Measurements from ENCODE around the gene GRIN2A. TPM values are rescaled to one million over a fixed set of nuclear protein-coding genes. Genes with fewer than 3 reads are reported as not detected.

The GRIN2A gene
- total and polyA plus RNA-seq, 2 of the 13 experiments (the other 11 are each of a cell fraction or from before 2014, with no cell fraction given): not detected

DNA sequence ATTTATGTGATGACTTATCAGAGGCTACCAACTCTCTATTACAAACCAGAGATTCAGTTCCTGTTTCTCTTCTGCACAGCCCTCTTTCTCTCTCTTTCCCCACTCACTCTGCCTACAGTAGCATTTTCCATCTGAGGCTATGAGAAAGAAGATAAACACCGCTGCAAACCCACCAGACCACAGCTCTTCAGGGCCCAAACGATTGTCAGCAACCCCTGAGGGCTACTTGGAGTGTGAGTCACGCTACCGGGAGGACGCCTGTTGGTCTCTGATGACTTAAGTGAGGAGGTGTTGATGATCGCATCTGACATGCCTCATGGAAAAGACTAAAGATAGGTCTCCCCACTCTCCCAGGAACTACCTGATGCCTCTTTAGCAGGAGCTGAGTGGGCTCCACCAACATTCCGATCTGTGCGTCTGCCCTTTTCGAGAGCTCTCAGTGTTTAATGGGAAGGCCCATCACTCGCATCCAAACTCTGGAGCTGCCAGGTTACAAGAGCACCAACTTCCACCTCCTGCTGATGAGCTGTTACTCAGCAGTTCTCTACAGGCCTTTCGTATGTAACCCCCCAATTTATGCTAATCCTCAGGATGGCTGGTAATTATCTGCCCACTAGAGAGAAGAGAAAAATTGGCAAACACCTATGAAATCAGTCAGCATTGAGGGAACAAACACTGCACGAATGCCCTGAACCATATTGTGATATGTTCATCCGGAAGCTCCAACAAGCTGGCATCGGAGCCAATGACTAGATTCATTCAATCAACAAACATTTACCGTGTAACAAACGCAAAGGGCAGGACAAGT lies 9.2 kb downstream of the GRIN2A start (continued):
- no peak for TF ChIP-seq CBFB (CRISPR knock-in tag; IDR thresholded peaks at IDR 0.05)
- no peak for TF ChIP-seq HNRNPH1 (optimal IDR thresholded peaks at IDR 0.05; ENCODE audit: low read depth, low read length)
- no peak for TF ChIP-seq HES4 (CRISPR knock-in tag; IDR thresholded peaks at IDR 0.05; ENCODE audit: borderline replicate concordance)
- TF ChIP-seq ZNF616 (CRISPR knock-in tag; IDR thresholded peaks at IDR 0.05; ENCODE audit: low read depth): no peak
- no peak for TF ChIP-seq ZNF746 (CRISPR knock-in tag; IDR thresholded peaks at IDR 0.05)
- TF ChIP-seq HOXA3 (CRISPR knock-in tag; IDR thresholded peaks at IDR 0.05): no peak
- no peak for TF ChIP-seq PHF21A (CRISPR knock-in tag; IDR thresholded peaks at IDR 0.05)
- TF ChIP-seq ZNF17 (CRISPR knock-in tag; IDR thresholded peaks at IDR 0.05): no peak
- no peak for TF ChIP-seq ZNF263 (CRISPR knock-in tag; IDR thresholded peaks at IDR 0.05)
- TF ChIP-seq HNRNPUL1 (IDR thresholded peaks at IDR 0.05; ENCODE audit: low read depth, low read length): no peak
- TF ChIP-seq, protein P1, sequence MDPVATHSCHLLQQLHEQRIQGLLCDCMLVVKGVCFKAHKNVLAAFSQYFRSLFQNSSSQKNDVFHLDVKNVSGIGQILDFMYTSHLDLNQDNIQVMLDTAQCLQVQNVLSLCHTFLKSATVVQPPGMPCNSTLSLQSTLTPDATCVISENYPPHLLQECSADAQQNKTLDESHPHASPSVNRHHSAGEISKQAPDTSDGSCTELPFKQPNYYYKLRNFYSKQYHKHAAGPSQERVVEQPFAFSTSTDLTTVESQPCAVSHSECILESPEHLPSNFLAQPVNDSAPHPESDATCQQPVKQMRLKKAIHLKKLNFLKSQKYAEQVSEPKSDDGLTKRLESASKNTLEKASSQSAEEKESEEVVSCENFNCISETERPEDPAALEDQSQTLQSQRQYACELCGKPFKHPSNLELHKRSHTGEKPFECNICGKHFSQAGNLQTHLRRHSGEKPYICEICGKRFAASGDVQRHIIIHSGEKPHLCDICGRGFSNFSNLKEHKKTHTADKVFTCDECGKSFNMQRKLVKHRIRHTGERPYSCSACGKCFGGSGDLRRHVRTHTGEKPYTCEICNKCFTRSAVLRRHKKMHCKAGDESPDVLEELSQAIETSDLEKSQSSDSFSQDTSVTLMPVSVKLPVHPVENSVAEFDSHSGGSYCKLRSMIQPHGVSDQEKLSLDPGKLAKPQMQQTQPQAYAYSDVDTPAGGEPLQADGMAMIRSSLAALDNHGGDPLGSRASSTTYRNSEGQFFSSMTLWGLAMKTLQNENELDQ (CRISPR knock-in tag; IDR thresholded peaks at IDR 0.05; ENCODE audit: borderline replicate concordance): no peak
- no peak for TF ChIP-seq ZNF432 (CRISPR knock-in tag; IDR thresholded peaks at IDR 0.05; ENCODE audit: borderline replicate concordance)

Data from HepG2 (cell line).